ENCODE results near the gene CADM1. TPM values are rescaled to one million over a fixed set of nuclear protein-coding genes. Genes with fewer than 3 reads are reported as not detected.

CADM1 gene
- total RNA-seq, 1 donor from 2014 or later, result 51.1 TPM

GRCh38 chr11:115383431-115383830, 120.8 kb downstream of the CADM1 start:
- H3K36me3 ChIP-seq, result no peaks in the 10 kb centered on the region
- H3K27ac ChIP-seq (replicated peaks), result no peak overlapping the region
- H3K9me3 ChIP-seq (replicated peaks), result no peaks in the 10 kb centered on the region
- H3K4me3 ChIP-seq, result no peak overlapping the region
- peaks cover 24% of the 10 kb centered on the region for H3K4me1 ChIP-seq
- TF ChIP-seq CTCF (IDR thresholded peaks at IDR 0.05; ENCODE audit: borderline replicate concordance), result no peak
- intact Hi-C loops (cut with micrococcal nuclease), result no loop called here
- DNase-seq, result no peak
- H3K27me3 ChIP-seq (ENCODE audit: low read depth), result no peaks in the 10 kb centered on the region

GRCh38 chr11:115379528-115379927, 124.7 kb downstream of the CADM1 start:
- intact Hi-C loops (cut with micrococcal nuclease), result no loop called here

GRCh38 chr11:115378557-115378956, 125.7 kb downstream of the CADM1 start:
- Histone ChIP-seq H3K27me3 (ENCODE audit: low read depth) (no peaks in the 10 kb centered on the region), H3K9me3 (replicated peaks) (no peaks in the 10 kb centered on the region), H3K27ac (replicated peaks) (no peak overlapping the region), H3K4me3 (no peak overlapping the region), H3K4me1 (peaks cover 4% of the 10 kb centered on the region), H3K36me3 (no peaks in the 10 kb centered on the region)
- no peak for DNase-seq
- TF ChIP-seq CTCF (IDR thresholded peaks at IDR 0.05; ENCODE audit: borderline replicate concordance), result no peak
- intact Hi-C loops (cut with micrococcal nuclease), result no loop called here

More at GRCh38 chr11:115379528-115379927, 124.7 kb downstream of the CADM1 start:
- H3K4me3 ChIP-seq, result no peak overlapping the region
- no peak for DNase-seq
- peaks cover 10% of the 10 kb centered on the region for H3K4me1 ChIP-seq
- no peak overlapping the region for H3K27ac ChIP-seq (replicated peaks)
- H3K27me3 ChIP-seq (ENCODE audit: low read depth), result no peaks in the 10 kb centered on the region
- no peak for TF ChIP-seq CTCF (IDR thresholded peaks at IDR 0.05; ENCODE audit: borderline replicate concordance)
- H3K36me3 ChIP-seq, result no peaks in the 10 kb centered on the region
- no peaks in the 10 kb centered on the region for H3K9me3 ChIP-seq (replicated peaks)

GRCh38 chr11:115377882-115378296, 126.3 kb downstream of the CADM1 start:
- Histone ChIP-seq H3K27ac (replicated peaks) (no peak overlapping the region), H3K4me1 (peaks cover 1% of the 10 kb centered on the region), H3K9me3 (replicated peaks) (no peaks in the 10 kb centered on the region), H3K27me3 (ENCODE audit: low read depth) (no peaks in the 10 kb centered on the region), H3K4me3 (no peak overlapping the region), H3K36me3 (no peaks in the 10 kb centered on the region)
- no peak for TF ChIP-seq CTCF (IDR thresholded peaks at IDR 0.05; ENCODE audit: borderline replicate concordance)
- no peak for DNase-seq
- intact Hi-C loops (cut with micrococcal nuclease), result no loop called here

GRCh38 chr11:115368616-115369015, 135.6 kb downstream of the CADM1 start:
- Histone ChIP-seq H3K36me3 (no peaks in the 10 kb centered on the region), H3K27me3 (ENCODE audit: low read depth) (no peaks in the 10 kb centered on the region), H3K4me1 (peaks cover 15% of the 10 kb centered on the region), H3K4me3 (no peak overlapping the region), H3K27ac (replicated peaks) (peak overlapping the region; percentile 1), H3K9me3 (replicated peaks) (no peaks in the 10 kb centered on the region)
- TF ChIP-seq CTCF (IDR thresholded peaks at IDR 0.05; ENCODE audit: borderline replicate concordance), result no peak
- intact Hi-C loops (cut with micrococcal nuclease), result no loop called here
- DNase-seq, result no peak

GRCh38 chr11:115366826-115367225, 137.4 kb downstream of the CADM1 start:
- no peak overlapping the region for H3K27ac ChIP-seq (replicated peaks)
- TF ChIP-seq CTCF (IDR thresholded peaks at IDR 0.05; ENCODE audit: borderline replicate concordance), result no peak
- H3K9me3 ChIP-seq (replicated peaks), result no peaks in the 10 kb centered on the region
- no peaks in the 10 kb centered on the region for H3K27me3 ChIP-seq (ENCODE audit: low read depth)
- no peak overlapping the region for H3K4me3 ChIP-seq
- intact Hi-C loops (cut with micrococcal nuclease), result no loop called here
- DNase-seq, result no peak
- H3K4me1 ChIP-seq, result peaks cover 31% of the 10 kb centered on the region
- H3K36me3 ChIP-seq, result no peaks in the 10 kb centered on the region
